Rectal smooth muscle tissue (tissue), 1 donor: ENCODE data around the gene SHANK1.

Experiments
- H3K27ac ChIP-seq: one replicate; pipeline ENCODE4 v1.7.0; 2013; ENCODE audit warnings: low read depth, low read length, inconsistent platforms
- H3K27me3 ChIP-seq: one replicate; pipeline ENCODE4 v1.7.0; 2013; ENCODE audit warnings: low read length; ENCODE audit not compliant: control insufficient read depth, insufficient read depth
- H3K36me3 ChIP-seq: one replicate; pipeline ENCODE4 v1.7.0; 2013; ENCODE audit warnings: low read length; ENCODE audit not compliant: control insufficient read depth, insufficient read depth
- H3K4me1 ChIP-seq: one replicate; pipeline ENCODE4 v1.7.0; 2013; ENCODE audit warnings: low read length; ENCODE audit not compliant: control insufficient read depth, insufficient read depth
- H3K4me3 ChIP-seq: one replicate; pipeline ENCODE4 v1.7.0; 2013; ENCODE audit warnings: low read length
- H3K9ac ChIP-seq: one replicate; pipeline ENCODE4 v1.7.0; 2013; ENCODE audit warnings: low read length

Gene SHANK1

GRCh38 chr19:50657712-50658440 is 61.7 kb downstream of the SHANK1 start:
- Histone ChIP-seq H3K4me1 (no peaks in the 10 kb centered on the region), H3K36me3 (no peaks in the 10 kb centered on the region), H3K27me3 (peaks cover 11% of the 10 kb centered on the region), H3K4me3 (no peak overlapping the region), H3K27ac (no peak overlapping the region), H3K9ac (no peak overlapping the region)

GRCh38 chr19:50657222-50657669 is 62.4 kb downstream of the SHANK1 start:
- Histone ChIP-seq H3K36me3 (no peaks in the 10 kb centered on the region), H3K4me3 (no peak overlapping the region), H3K4me1 (no peaks in the 10 kb centered on the region), H3K27ac (no peak overlapping the region), H3K9ac (no peak overlapping the region), H3K27me3 (peaks cover 11% of the 10 kb centered on the region)

GRCh38 chr19:50654882-50655281 is 64.7 kb downstream of the SHANK1 start:
- peaks cover 7% of the 10 kb centered on the region for H3K27me3 ChIP-seq
- no peaks in the 10 kb centered on the region for H3K36me3 ChIP-seq
- H3K9ac ChIP-seq: no peak overlapping the region
- no peaks in the 10 kb centered on the region for H3K4me1 ChIP-seq
- no peak overlapping the region for H3K4me3 ChIP-seq
- H3K27ac ChIP-seq: no peak overlapping the region

GRCh38 chr19:50652722-50653121 is 66.9 kb downstream of the SHANK1 start:
- no peak overlapping the region for H3K9ac ChIP-seq

GRCh38 chr19:50651174-50651573 is 68.4 kb downstream of the SHANK1 start:
- H3K27ac ChIP-seq: no peak overlapping the region
- H3K9ac ChIP-seq: no peak overlapping the region
- H3K4me1 ChIP-seq: no peaks in the 10 kb centered on the region
- no peaks in the 10 kb centered on the region for H3K36me3 ChIP-seq
- peaks cover 5% of the 10 kb centered on the region for H3K27me3 ChIP-seq
- no peak overlapping the region for H3K4me3 ChIP-seq

More at GRCh38 chr19:50652722-50653121, 66.9 kb downstream of the SHANK1 start:
- Histone ChIP-seq H3K36me3 (no peaks in the 10 kb centered on the region), H3K27ac (no peak overlapping the region), H3K27me3 (peaks cover 5% of the 10 kb centered on the region), H3K4me3 (no peak overlapping the region), H3K4me1 (no peaks in the 10 kb centered on the region)

GRCh38 chr19:50649433-50650391 is 69.9 kb downstream of the SHANK1 start, which contains the start of gene C19orf81:
Gene C19orf81, plus strand, starts transcription at chr19:50649445. Its CDS starts 0 bp downstream, at chr19:50649445.
- Histone ChIP-seq H3K9ac (no peak within 1 kb of the TSS), H3K27ac (no peak within 1 kb of the TSS), H3K4me1 (no peaks in the 10 kb centered on the region), H3K36me3 (no peaks in the 10 kb centered on the region), H3K4me3 (no peak within 1 kb of the TSS), H3K27me3 (peaks cover 5% of the 10 kb centered on the region)

GRCh38 chr19:50648659-50649058 is 70.9 kb downstream of the SHANK1 start:
- Histone ChIP-seq H3K9ac (no peak overlapping the region), H3K4me3 (no peak overlapping the region), H3K4me1 (no peaks in the 10 kb centered on the region), H3K27me3 (peaks cover 5% of the 10 kb centered on the region), H3K36me3 (no peaks in the 10 kb centered on the region), H3K27ac (no peak overlapping the region)

GRCh38 chr19:50647879-50648615 is 71.6 kb downstream of the SHANK1 start:
- H3K36me3 ChIP-seq: no peaks in the 10 kb centered on the region
- no peaks in the 10 kb centered on the region for H3K4me1 ChIP-seq
- H3K27ac ChIP-seq: no peak overlapping the region
- H3K4me3 ChIP-seq: no peak overlapping the region
- no peak overlapping the region for H3K9ac ChIP-seq
- H3K27me3 ChIP-seq: peaks cover 5% of the 10 kb centered on the region

- Histone ChIP-seq H3K9ac (no peak overlapping the region), H3K4me3 (no peak overlapping the region), H3K27ac (no peak overlapping the region), H3K27me3 (peaks cover 5% of the 10 kb centered on the region), H3K4me1 (no peaks in the 10 kb centered on the region), H3K36me3 (no peaks in the 10 kb centered on the region)
Measured at GRCh38 chr19:50646074-50646807, 73.4 kb downstream of the SHANK1 start.

GRCh38 chr19:50645107-50645506 is 74.5 kb downstream of the SHANK1 start:
- Histone ChIP-seq H3K27me3 (peaks cover 6% of the 10 kb centered on the region), H3K27ac (no peak overlapping the region), H3K36me3 (no peaks in the 10 kb centered on the region), H3K4me1 (no peaks in the 10 kb centered on the region), H3K9ac (no peak overlapping the region), H3K4me3 (no peak overlapping the region)

GRCh38 chr19:50644315-50644915 is 75.2 kb downstream of the SHANK1 start:
- Histone ChIP-seq H3K4me3 (no peak overlapping the region), H3K36me3 (no peaks in the 10 kb centered on the region), H3K9ac (no peak overlapping the region), H3K4me1 (no peaks in the 10 kb centered on the region), H3K27me3 (peaks cover 9% of the 10 kb centered on the region), H3K27ac (no peak overlapping the region)
